Glomerular endothelial cell (primary cell): ENCODE results near the gene LTF. TPM values are rescaled to one million over a fixed set of nuclear protein-coding genes. Genes with fewer than 3 reads are reported as not detected.
"Not testable (repeated sequence)": the region's sequence is repeated elsewhere in the genome, so short reads cannot be mapped to it uniquely, and the experiment has no call there.

Experiments used
- DNase-seq: peaks from one replicate; pipeline ENCODE4 v3.0.0-alpha.2; 2011; ENCODE audit warnings: low read depth, low spot score; ENCODE audit errors: extremely low read depth
- total RNA-seq: library from RNA; depleted of rRNA; stranded (reverse); fragments of >200 nt; gene quantifications from 2 replicates; pipeline ENCODE4 v1.2.3, GENCODE V29; 2015

Gene LTF
- total RNA-seq, 1 donor from 2014 or later, result not detected

DNA sequence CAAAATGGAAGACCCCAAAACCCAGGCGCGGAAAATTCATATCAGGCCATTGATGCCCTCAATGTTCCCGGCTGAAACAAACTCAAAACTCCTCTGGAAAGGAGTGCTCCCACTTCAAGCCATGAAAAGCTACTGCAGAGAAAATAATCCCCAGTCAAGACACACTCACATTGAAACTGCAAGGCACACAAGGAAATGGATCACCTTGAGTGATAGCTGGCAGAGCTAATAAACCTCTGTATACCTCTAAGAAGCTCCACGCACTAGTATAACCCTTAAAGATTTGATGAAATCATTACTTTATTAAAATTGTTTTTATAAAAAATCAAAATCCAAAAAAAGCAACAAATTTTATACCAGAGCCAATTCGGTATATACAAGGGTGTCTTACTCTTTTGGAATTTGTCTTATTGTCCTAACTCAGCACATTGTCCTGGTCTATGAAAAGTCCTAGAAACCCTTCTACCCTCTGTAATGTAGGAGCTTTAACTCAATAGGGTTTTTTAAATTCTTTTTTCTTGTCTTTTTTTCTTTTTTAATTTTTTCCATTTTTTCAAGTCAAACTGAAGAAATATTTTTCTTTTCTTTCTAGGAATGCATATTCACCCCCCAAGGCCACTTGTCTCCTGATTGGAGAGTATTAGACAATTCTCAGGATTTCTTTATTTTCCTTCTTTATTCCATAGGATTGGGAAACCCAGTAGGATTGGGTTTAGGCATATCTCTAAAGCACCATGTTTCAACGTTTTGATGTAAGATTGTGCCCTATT is 66.3 kb downstream of the LTF start:
- no peak for DNase-seq

DNA sequence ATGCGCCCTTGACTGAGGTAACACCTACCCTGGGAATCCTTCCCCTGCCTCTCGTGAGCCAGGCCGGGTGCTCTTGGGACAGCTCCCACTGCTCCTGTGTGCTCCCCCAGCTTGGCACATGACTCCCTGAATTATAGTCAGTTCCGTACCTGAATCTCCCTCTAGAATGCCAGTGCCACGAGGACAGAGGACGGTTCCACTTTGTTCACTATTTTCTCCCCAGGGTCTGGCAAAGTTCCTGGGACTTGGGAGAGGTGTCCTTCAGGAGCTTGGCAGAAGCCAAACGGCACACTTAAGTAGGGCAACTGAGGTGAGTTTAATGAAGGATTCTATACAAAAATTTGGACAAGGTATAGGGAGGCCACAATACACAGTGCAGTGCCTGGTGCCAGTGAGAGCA is 67.6 kb downstream of the LTF start:
- no peak for DNase-seq

DNA sequence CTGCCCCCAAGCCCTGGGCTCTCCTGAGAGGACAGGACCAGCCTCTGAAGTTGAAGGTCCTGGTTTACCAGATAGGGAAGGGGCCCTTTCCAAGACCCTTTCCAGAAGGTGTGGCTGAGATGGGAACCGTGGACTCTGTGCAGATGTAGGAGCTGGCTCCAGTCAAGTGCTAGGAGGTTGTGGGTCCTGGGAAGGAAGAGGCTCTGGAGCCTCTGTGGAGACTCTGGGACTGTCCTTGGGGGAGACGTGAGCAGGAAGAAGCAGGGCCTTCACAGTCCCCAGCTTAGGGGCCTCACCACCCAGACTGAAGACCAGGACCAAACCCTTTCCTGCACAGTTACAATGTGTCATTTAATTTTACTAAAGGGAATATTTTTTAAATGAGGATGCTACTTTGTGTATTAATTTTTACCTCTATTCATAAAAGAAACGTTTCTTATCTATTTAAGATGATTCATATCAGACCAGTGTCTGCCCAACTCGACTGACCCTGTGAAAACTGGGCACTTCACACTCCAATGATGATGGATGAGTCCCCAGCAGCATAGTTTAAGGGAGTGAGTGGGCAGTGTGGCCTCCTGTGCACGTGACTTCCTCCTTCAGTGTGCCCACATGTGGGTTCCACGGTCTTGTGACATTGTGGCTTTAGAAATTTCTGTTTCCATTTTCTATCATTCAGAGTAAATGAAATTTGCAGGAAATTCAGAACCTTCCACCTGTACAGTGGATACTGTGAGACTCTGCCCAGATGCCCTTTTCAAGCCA is 68.8 kb downstream of the LTF start:
- DNase-seq, result no peak

DNA sequence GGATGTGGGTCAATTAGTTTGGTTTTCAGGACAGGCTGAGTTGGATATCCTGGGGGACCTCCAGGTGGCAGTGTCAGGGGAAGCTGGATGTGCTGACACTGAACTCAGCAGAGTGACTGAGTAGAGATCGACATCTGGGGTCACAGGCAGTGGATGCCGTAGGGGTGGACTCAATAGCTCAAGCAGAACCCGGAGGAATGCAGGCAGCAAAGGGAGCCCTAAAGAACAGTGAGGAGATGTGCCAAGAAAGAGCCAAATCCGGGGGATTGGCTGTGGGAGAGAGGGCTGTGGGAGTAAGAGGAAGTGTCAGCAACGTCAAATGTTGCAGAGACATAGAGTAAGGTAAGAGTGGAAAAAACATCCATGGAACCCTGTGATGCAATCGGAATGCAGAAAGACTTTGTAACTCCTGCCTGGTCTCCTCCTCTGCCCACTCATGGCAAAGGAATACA is 69.5 kb downstream of the LTF start:
- DNase-seq, result no peak

DNA sequence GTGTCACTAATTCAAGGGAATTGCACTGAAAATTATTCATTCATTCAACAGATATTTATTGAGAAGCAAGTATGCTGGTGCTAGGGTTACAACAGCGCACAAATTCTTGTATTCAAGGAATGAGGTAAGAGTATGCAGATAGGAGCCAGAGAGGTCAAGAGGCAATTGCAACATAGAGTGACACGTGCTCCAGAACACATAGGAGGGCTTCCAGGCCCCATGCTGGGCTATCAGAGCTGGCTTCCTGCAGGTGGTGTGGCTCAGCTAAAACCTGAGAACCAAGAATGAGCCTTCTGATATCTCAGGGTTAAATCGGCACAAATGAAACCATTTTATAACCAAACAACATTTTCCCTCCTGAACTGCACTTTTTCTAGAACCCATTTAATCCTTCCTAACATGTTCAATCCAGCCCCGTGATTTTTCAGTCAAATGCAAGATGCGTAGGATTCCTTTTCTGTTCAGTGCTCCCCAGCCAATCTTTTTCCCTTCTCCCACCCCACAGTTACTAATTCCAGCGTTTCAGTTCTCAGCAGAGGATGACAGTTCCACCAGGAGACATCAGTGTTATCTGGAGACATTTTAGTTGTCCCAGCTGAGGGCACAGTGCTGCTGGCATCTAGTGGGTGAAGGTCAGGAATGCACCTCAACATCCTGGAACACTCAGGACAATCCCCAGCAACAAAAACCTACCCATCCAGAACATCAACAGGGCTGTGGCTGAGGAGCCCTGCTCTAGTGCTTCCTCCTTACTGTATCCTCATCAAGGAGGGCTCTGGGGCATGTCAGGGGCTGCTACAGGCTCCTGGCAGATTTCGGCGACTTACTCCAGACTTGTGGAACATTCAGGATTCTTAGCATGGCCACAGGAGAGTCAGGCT is 70.9 kb downstream of the LTF start:
- DNase-seq, result no peak

DNA sequence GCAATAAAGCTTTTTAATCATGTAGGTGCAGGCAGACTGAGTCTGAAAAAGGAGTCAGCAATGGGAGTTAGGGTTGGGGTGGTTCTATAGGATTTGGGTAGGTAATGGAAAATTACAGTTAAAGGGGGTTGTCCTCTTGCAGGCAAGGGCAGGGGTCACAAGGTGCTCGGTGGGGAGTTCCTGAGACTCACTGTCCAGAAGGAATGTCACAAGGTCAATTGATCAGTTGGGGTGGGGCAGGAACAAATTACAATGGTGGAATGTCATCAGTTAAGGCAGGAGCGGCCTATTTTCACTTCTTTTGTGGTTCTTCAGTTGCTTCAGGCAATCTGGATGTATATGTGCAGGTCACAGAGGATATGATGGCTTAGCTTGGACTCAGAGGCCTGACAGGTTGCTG is 71.7 kb downstream of the LTF start:
- DNase-seq, result no peak

DNA sequence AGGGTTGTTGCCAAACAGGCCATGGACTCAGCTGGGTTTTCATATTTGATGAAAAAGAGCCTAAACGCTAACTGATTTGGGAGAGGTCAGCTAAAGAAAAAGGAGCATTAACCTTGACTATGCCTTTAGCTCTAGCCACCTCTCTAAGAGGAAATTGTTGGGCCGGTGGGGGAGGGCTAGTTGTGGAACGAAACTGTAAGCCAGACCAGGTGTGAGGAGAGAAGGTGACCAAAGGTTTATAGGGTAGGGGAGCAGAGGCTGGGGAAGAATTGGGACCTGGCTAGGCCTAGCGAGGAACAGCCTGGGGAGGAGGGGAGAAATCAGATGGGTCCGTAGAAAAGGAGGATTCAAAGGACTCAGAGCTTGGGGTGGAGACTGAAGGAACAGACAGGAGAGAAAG is 73.2 kb downstream of the LTF start:
- not testable (repeated sequence) for DNase-seq

DNA sequence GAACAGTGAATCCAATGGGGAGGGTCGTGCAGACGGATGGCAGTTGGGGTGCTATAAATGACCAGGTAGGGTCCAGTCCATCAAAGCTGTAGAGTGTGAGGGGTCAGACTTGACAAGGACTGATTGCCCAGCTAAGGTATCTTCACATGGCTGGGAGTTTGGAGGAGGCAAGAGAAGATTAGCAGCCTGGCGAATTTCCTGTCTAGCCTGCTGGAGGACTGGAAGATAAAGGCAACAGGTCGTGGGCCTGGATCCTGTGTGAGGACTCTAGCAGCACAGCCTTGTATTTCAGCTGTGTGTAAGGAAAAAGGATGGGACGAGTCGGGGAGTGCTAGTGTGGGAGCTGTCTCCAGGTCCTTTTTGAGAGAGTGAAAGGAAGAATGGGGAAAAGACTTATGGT is 75.4 kb downstream of the LTF start:
- DNase-seq, result no peak

DNA sequence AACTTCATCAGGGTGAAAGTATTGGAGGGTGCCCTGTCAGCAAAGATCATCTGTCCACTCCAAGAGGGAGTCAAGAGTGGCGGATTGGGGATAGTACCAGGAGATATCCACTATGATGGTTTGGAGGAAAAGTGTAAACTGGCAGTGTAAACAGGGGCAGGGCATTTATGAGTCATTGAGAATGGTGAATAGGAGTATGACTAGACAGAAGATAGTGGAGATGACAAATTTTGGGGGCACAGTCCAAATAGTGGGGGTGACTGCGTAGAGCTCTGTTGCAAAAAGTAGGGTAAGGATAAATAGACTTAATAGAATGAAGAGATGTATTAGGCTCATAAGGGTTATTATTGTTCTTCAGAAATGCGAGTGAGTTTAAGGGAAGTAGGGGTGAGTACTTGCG is 75.9 kb downstream of the LTF start:
- DNase-seq, result not testable (repeated sequence)

DNA sequence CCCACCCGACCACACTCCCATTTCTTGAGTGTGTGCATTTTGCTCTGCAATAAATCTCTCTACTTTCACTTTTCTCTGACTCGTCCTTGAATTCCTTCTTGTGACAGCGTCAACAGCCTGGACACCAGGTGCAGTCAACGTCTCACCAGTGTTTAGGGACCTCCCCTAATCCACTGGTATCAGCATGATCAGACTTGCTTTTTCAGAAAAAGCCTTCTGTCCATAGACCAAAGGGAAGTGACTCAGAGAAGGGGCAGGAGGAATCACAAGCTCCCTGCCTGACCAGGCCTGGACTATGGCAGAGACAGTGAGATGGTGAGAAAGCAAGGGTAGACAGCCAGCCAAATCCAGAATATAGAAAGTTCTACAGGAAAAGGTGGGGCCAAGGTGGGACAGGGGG is 78.5 kb downstream of the LTF start:
- DNase-seq, result no peak

Other genes with a start within 250 kb of the LTF start
- not detected in 2 replicates for gene CCR3, start 222.4 kb downstream of the LTF start, total RNA-seq
- gene CCR2, start 110.8 kb downstream of the LTF start, total RNA-seq, result not detected in 2 replicates
- gene CCR5, start 94.0 kb downstream of the LTF start, total RNA-seq, result not detected in 2 replicates
- gene CCRL2, start 57.6 kb downstream of the LTF start, total RNA-seq, result 11.5 and 15.8 TPM in 2 replicates
- not detected in 2 replicates for gene RTP3, start 33.1 kb upstream of the LTF start, total RNA-seq
- gene LRRC2, start 101.4 kb upstream of the LTF start, total RNA-seq, result 0.41 TPM in 1 of 2 replicates, not detected in the other
- gene FAM240A, start 147.6 kb upstream of the LTF start, total RNA-seq, result not detected in 2 replicates
- 7.8 and 13.5 TPM in 2 replicates for gene ALS2CL, start 228.8 kb upstream of the LTF start, total RNA-seq
- not detected in 2 replicates for gene TMIE, start 236.5 kb upstream of the LTF start, total RNA-seq